KOPT-K1 (cell line): ENCODE data around the gene MYL5.

Experiments used
- H3K27ac ChIP-seq: fragments of 200-600 bp; sonication (generic); 2 replicates; pipeline ENCODE4 v1.5.1; 2016; ENCODE audit warnings: antibody characterized with exemption, mild to moderate bottlenecking, low read depth, low read length; ENCODE audit not compliant: poor library complexity, severe bottlenecking
- H3K36me3 ChIP-seq: fragments of 200-600 bp; sonication (generic); 2 replicates; pipeline ENCODE4 v1.5.1; 2017; ENCODE audit warnings: antibody characterized with exemption, mild to moderate bottlenecking, low read length, moderate library complexity; ENCODE audit not compliant: insufficient read depth
- H3K9me3 ChIP-seq: fragments of 200-600 bp; sonication (generic); 2 replicates; pipeline ENCODE4 v1.5.1; 2017; ENCODE audit warnings: antibody characterized with exemption, low read length, mild to moderate bottlenecking; ENCODE audit not compliant: insufficient read depth, poor library complexity, severe bottlenecking

MYL5 gene

GRCh38 chr4:650951-651883 lies 23.1 kb upstream of the MYL5 start:
- Histone ChIP-seq H3K36me3 (no peaks in the 10 kb centered on the region), H3K9me3 (peaks cover 40% of the 10 kb centered on the region), H3K27ac (no peak overlapping the region)

- Histone ChIP-seq H3K9me3 (peaks cover 33% of the 10 kb centered on the region), H3K27ac (no peak overlapping the region), H3K36me3 (no peaks in the 10 kb centered on the region)
Measured at GRCh38 chr4:651884-652642, 22.3 kb upstream of the MYL5 start.

GRCh38 chr4:653080-653821 lies 21.1 kb upstream of the MYL5 start:
- Histone ChIP-seq H3K36me3 (no peaks in the 10 kb centered on the region), H3K9me3 (peaks cover 21% of the 10 kb centered on the region), H3K27ac (no peak overlapping the region)

- Histone ChIP-seq H3K9me3 (peaks cover 17% of the 10 kb centered on the region), H3K27ac (no peak overlapping the region), H3K36me3 (no peaks in the 10 kb centered on the region)
Measured at GRCh38 chr4:653831-654502, 20.4 kb upstream of the MYL5 start.

- Histone ChIP-seq H3K9me3 (peaks cover 13% of the 10 kb centered on the region), H3K27ac (no peak overlapping the region), H3K36me3 (peaks cover 5% of the 10 kb centered on the region; the same call in 1 of the 2 replicates)
Measured at GRCh38 chr4:654503-654845, 19.9 kb upstream of the MYL5 start.

- Histone ChIP-seq H3K9me3 (peaks cover 10% of the 10 kb centered on the region), H3K27ac (no peak overlapping the region), H3K36me3 (peaks cover 10% of the 10 kb centered on the region; the same call in 1 of the 2 replicates)
Measured at GRCh38 chr4:654871-655463, 19.4 kb upstream of the MYL5 start.

GRCh38 chr4:655464-656151 lies 18.7 kb upstream of the MYL5 start:
- Histone ChIP-seq H3K9me3 (peaks cover 4% of the 10 kb centered on the region), H3K27ac (no peak overlapping the region), H3K36me3 (peaks cover 16% of the 10 kb centered on the region; the same call in 1 of the 2 replicates)

GRCh38 chr4:656436-657337 lies 17.7 kb upstream of the MYL5 start:
- H3K9me3 ChIP-seq, result no peaks in the 10 kb centered on the region
- no peak overlapping the region for H3K27ac ChIP-seq
- H3K36me3 ChIP-seq, result peaks cover 25% of the 10 kb centered on the region; the same call in 1 of the 2 replicates

GRCh38 chr4:657338-657833 lies 17.0 kb upstream of the MYL5 start:
- Histone ChIP-seq H3K9me3 (no peaks in the 10 kb centered on the region), H3K27ac (no peak overlapping the region), H3K36me3 (peaks cover 32% of the 10 kb centered on the region; the same call in 1 of the 2 replicates)

GRCh38 chr4:657834-658667 lies 16.3 kb upstream of the MYL5 start:
- H3K36me3 ChIP-seq, result peaks cover 34% of the 10 kb centered on the region; the same call in 1 of the 2 replicates

GRCh38 chr4:658681-659667 lies 15.4 kb upstream of the MYL5 start:
- no peaks in the 10 kb centered on the region for H3K9me3 ChIP-seq
- H3K27ac ChIP-seq, result no peak overlapping the region
- peaks cover 34% of the 10 kb centered on the region; the same call in 1 of the 2 replicates for H3K36me3 ChIP-seq

More at GRCh38 chr4:657834-658667, 16.3 kb upstream of the MYL5 start:
- Histone ChIP-seq H3K27ac (no peak overlapping the region), H3K9me3 (no peaks in the 10 kb centered on the region)
